Measurements from ENCODE around the gene LRRC8B.
"Not testable (repeated sequence)": the region's sequence is repeated elsewhere in the genome, so short reads cannot be mapped to it uniquely, and the experiment has no call there.

Gene LRRC8B

DNA sequence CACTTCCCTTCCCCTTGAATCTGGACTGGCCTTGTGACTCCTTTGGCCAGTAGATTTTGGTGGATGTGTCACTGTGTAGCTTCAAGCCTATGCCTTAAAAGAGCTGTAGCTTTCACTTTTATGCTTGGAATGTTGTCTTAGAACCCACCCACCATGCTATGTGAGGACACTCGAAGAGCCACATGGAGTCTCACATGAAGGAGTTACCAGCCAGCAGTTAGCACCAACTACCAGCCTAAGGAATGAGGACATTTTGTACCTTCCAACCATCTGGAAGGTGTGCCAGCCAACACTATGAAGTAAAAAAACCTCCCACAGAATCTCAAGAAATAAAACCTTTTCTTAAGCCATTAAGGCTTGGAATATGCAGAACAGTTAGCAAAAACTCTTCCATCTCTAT, 50.6 kb downstream of the LRRC8B start:
- no peak overlapping the region for H3K4me3 ChIP-seq (ENCODE audit: low read depth, low read length)
- no peak for DNase-seq (ENCODE audit: low read depth)

DNA sequence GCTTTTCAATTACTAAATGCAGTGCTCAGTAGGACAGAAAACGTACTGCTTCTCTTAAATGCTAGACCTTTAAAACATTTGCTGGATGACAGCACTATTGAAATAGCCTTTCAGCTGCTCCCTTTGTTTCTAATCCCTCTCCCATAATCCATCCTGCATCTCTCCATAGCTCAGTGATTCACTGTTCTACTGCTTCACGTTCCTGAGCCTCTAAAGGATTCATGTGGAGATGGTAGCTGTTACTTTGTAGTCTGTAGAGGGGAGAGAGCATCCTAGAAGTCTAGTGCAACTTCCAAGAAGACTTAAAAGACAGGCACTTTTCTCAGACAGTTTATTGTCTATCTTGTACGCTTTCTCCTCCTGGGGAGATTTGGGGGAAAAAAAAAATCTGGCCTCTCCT, 51.4 kb downstream of the LRRC8B start:
- H3K4me3 ChIP-seq (ENCODE audit: low read depth, low read length), result no peak overlapping the region

DNA sequence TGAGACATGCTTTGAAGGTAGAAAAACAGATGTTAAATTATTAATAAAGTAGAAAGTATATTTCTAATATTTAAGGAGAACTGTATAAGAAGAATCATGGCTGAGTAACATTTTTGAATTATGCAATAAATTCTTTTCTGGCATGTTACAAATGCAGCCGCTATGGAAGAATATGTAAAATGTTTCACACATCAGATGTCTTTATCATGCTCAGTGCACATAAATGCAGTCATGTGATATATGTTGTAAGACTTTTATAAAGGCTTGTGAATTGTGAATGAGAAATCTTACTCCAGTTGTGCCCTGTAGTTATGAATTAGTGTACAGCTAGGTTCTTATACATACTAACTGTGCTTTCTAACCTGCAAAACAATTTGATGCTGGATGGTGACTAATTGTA, 53.5 kb downstream of the LRRC8B start:
- DNase-seq (ENCODE audit: low read depth), result no peak
- no peak overlapping the region for H3K4me3 ChIP-seq (ENCODE audit: low read depth, low read length)

More for the DNA sequence above, 51.4 kb downstream of the LRRC8B start:
- DNase-seq (ENCODE audit: low read depth), result no peak

DNA sequence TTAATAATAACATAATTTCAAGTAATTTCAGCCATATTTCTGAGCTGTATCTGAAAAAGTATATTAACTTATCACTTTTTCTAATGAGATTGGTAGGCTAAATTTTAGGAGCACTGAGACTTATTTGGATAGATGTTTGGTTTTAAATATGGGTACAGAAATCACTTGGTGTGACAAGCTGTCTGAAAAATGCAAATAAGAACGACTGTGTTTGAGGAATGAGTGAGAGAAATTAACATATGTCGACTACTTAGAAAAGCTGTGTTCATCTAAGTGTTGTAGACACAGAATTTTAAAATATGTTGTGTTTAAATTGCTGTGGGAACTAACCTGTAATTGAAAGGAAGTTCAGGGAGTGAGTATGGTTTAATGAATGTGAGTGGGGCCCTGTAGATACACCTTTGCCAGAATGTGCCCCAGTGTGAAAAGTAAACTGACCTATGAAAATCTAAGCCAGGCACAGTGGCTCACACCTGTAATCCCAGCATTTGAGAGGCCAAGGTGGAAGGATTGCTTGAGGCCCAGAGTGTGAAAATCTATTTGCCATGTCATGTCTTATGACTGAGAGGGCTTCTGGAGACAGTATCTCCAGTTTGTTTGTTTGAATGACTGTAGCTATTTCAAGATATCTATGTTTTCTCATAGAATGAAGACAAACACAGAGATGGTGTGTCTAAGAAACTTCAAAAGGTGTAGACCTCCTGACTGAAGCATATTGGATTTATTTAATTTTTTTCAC, 54.5 kb downstream of the LRRC8B start:
- no peak for DNase-seq (ENCODE audit: low read depth)
- H3K4me3 ChIP-seq (ENCODE audit: low read depth, low read length), result no peak overlapping the region

DNA sequence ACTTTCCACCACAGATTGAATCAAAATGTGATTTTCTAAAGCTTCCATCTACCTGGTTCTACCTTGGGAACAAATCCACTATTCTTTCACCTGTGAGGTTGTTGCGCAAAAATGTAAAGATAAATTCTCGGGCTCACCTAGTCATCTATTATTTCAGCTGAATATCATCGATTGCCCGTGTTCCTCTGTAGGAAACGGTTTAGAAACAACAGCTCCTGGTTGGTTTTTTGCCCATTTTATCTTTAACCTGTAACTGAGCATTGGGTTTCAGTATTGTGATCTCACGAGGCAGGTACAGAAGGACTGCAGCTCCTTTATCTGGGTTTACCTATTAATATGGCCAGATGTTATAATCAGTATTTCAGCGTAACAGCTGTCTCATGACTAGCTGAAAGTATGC, 55.4 kb downstream of the LRRC8B start:
- no peak for DNase-seq (ENCODE audit: low read depth)
- H3K4me3 ChIP-seq (ENCODE audit: low read depth, low read length), result no peak overlapping the region

DNA sequence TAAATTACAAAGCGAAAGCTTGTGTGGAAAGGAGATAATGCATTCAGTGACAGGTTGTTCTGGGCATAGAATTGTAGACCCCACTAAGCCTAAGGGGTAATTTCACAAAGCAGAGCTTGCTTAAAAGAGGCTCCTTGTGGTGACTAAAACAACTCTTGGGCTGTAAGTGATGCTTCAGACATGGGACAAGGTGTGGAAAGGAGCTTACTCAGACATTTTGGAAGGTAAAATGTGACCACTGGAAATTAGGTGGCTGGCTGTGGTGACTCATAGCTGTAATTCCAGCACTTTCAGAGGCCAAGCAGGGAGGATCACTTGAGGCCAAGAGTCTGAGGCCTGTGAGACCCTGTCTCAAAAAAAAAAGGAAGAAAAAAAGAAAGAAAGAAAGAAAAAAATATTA, 57.2 kb downstream of the LRRC8B start:
- no peak overlapping the region for H3K4me3 ChIP-seq (ENCODE audit: low read depth, low read length)
- DNase-seq (ENCODE audit: low read depth), result no peak

DNA sequence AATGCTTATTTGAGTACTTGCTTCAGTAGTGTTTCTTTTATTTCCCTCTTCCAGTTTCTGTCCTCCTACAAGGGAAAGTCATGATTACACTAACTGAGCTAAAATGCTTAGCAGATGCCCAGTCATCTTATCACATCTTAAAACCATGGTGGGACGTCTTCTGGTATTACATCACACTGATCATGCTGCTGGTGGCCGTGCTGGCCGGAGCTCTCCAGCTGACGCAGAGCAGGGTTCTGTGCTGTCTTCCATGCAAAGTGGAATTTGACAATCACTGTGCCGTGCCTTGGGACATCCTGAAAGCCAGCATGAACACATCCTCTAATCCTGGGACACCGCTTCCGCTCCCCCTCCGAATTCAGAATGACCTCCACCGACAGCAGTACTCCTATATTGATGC, 57.9 kb downstream of the LRRC8B start:
- DNase-seq (ENCODE audit: low read depth), result no peak

DNA sequence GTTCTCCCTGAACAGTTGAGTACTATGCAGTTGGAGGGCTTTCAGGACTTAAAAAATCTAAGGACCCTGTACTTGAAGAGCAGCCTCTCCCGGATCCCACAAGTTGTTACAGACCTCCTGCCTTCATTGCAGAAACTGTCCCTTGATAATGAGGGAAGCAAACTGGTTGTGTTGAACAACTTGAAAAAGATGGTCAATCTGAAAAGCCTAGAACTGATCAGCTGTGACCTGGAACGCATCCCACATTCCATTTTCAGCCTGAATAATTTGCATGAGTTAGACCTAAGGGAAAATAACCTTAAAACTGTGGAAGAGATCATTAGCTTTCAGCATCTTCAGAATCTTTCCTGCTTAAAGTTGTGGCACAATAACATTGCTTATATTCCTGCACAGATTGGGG, 59.6 kb downstream of the LRRC8B start:
- H3K4me3 ChIP-seq (ENCODE audit: low read depth, low read length), result no peak overlapping the region
- no peak for DNase-seq (ENCODE audit: low read depth)

More for the DNA sequence above, 57.9 kb downstream of the LRRC8B start:
- H3K4me3 ChIP-seq (ENCODE audit: low read depth, low read length), result no peak overlapping the region

DNA sequence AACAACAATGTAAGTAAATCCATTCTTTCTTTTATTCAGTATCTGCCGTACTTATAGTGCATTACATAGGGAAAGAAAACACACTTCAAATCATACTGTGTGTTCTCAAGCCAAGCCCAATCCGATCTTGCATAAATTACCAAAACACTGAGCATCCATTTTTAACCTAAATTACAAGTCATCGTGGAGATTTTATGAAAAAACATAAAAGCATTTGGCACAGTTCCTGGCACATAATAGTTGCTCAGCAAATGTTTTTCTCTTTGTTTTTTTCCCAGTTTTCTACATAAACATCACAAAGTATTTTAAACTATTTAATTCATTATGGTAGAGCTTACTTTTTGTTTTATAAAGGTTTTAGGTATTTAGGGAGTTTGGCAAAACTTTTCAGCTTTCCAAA, 60.2 kb downstream of the LRRC8B start:
- H3K4me3 ChIP-seq (ENCODE audit: low read depth, low read length), result no peak overlapping the region
- no peak for DNase-seq (ENCODE audit: low read depth)

DNA sequence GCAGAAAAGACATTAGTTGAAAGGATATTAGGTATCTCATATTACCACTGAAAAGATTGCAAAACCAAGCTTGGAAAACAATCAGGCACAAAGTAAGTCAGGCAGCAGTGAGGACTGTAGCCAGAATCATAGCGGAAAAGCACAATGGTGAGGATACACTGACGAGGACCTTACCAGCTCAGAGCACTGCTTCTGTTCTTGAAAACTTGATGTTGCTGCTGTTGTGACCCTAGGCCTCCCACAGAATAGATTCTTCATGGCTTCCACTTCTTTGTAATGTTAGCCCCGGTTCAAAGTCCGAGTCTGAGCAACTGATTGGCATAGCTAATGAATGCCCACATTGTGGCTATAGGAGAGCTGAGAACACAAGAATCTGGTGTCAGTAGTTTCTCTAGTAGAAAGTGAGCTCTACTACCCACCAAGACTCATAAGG, 63.1 kb downstream of the LRRC8B start:
- DNase-seq (ENCODE audit: low read depth), result no peak
- no peak overlapping the region for H3K4me3 ChIP-seq (ENCODE audit: low read depth, low read length)

DNA sequence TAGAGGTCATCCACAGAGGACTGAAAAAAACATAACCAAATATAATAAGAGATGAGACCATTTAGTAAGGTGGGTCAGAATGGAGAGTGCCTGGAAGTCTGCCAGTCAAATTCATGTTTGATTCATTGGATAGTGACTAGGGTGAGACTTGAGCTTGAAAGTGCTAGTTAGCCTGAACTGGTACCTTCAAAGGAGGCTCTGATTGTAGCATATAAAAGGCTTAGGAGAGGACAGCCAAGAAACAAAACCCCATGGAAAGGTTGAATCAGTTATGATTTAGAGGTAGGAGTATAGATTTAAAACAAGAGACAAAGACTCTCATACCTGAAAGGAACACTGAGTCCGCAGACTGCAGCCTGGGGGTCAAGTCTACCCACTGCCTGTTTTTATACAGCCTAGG, 63.9 kb downstream of the LRRC8B start:
- H3K4me3 ChIP-seq (ENCODE audit: low read depth, low read length), result no peak overlapping the region

DNA sequence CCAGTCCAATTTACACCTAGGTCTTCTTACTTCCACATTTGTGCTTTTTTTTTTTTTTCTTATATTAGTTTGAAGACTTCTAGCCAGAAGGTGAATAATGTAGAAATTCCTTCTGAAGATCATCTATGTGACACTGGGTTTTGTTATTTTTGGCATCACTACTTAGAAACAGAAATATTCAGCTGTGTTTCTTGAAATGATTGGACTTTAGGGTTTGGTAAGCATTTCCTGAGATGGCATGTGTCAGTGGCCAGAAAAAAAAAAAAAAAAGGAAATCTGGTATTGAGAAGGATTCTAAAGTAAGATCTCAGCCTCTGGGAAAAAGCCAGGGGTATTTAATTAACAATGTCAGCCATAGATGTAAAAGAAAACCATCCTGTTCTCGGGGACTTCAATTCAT, 64.9 kb downstream of the LRRC8B start:
- H3K4me3 ChIP-seq (ENCODE audit: low read depth, low read length), result no peak overlapping the region
- peak; percentile 22 for DNase-seq (ENCODE audit: low read depth)

More for the DNA sequence above, 63.9 kb downstream of the LRRC8B start:
- DNase-seq (ENCODE audit: low read depth), result no peak

DNA sequence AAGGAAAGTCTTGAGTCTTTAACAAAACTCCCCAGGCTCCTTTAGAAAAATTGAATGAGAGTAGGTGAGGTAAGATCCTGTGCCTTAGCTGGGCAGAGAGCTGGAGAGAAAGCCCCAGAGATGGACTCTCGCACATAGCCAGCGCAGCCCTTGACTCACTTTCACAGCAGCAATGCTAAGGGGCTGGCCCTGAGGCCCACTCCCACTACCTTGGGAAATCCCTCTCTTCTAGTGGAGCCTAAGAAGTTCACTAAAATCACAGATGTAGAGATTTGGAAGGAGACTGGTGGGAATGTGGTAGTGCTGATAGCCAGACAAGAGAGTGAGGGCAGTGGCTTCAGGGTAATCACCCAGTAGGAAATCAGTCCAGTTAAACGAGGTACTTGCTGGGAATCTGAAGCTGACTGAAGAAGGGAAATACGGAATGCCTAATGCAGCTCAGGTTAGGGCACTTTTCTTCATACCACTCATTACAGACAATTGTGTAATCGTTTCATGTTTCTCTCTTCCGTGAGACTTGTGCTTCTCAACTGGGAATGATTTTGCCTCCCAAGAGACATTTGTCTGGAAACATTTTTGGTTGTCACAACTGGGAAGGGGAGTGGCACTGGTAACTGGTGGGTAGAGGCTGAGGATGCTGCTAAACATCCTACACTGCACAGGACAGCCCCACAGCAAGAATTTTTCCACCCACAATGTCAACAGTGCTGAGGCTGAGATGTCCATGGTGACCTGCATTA, 65.9 kb downstream of the LRRC8B start:
- H3K4me3 ChIP-seq (ENCODE audit: low read depth, low read length), result no peak overlapping the region
- no peak for DNase-seq (ENCODE audit: low read depth)

DNA sequence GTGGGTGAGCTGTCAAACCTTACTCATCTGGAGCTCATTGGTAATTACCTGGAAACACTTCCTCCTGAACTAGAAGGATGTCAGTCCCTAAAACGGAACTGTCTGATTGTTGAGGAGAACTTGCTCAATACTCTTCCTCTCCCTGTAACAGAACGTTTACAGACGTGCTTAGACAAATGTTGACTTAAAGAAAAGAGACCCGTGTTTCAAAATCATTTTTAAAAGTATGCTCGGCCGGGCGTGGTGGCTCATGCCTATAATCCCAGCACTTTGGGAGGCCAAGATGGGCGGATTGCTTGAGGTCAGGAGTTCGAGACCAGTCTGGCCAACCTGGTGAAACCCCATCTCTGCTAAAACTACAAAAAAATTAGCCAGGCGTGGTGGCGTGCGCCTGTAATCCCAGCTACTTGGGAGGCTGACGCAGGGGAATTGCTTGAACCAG, 68.3 kb downstream of the LRRC8B start:
- not testable (repeated sequence) for DNase-seq (ENCODE audit: low read depth); H3K4me3 ChIP-seq (ENCODE audit: low read depth, low read length)

DNA sequence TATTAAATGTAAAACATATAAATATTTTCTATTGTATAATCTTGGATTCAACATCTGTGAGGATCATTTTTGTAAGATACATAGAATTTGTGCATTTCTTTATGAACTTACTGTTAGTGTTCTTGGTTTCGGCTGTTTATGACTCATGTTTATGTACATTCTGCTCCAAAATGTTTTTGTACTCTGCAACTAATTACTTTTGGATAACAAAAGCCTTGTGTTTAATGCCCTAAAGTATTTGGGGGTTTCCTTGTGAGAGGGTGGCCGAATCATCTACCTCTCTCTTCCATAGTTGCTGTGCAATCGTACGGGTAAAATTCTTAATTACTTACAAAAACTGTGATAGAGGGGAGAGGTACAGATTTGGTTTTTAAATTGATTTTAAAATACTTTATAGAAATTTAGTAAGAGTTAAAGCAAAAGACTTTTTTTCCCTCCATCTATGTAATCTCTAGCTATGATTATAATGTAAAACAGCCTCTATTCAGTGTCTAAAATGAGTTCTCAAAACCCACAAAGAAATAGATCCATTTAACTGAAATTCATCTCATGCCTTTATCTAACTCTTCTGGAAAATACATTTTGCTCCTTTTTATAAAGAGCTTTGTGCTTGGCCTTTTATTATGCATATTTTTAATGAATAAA, 69.6 kb downstream of the LRRC8B start:
- no peak for DNase-seq (ENCODE audit: low read depth)
- H3K4me3 ChIP-seq (ENCODE audit: low read depth, low read length), result no peak overlapping the region

DNA sequence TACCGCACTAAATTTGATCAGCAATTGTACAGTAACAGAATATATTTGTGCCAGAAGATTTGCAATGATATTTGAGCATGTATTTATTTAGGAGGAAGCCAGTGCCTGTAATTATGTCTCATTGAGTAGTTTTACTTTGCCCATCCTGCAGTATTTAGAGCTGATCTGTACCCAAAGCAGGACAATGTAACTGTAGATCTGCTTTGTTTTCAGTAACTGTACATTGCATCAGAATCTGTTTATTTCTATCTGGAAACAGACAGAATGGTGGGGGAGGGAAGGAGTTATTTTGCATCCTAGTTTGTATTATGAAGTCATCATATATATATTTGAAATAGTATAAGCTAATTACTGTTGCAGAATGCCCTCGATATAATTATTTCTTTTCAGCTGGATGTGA, 72.1 kb downstream of the LRRC8B start:
- no peak for DNase-seq (ENCODE audit: low read depth)
- no peak overlapping the region for H3K4me3 ChIP-seq (ENCODE audit: low read depth, low read length)

DNA sequence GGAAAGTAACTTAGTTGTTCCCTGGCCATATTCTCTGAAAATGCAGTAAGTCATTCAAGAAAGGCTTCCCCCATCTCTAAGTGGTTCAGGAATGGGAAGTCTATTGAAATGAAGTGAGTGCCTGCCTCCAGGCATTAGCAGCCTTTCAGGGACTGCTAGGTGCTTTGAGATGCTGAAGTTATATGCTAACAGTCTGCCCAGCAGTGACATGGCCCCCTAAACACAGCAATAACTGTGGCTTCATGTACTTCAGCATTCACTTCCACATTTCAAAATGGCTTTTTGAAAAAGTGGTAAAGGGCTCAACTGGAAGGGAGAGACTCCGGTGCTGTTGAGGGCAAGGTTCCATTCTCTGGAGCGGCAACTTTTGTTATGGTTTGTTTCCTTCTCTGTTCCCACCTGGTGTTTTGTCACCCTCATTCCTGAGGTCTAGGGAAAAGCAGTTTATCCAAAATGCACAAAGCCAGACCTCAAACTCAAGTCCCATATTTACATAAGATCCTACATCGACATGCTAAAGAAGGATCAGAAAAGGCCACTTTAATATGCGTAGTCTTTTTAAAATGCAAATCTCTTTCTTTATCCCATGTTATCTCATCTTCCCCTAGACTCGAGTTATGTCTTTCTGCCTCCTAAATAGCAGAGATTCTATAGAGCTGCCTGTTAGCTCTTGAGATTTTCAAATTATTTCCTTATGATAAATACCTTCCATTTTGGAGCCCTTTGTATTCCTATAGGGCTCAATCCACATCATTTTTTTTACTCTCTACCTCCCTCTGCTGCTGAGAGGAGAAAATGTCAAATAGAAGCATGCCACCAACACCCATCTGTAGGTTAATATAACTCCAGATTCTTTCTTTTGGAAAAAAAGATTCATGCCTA, 74.1 kb downstream of the LRRC8B start:
- DNase-seq (ENCODE audit: low read depth), result no peak
- H3K4me3 ChIP-seq (ENCODE audit: low read depth, low read length), result no peak overlapping the region

DNA sequence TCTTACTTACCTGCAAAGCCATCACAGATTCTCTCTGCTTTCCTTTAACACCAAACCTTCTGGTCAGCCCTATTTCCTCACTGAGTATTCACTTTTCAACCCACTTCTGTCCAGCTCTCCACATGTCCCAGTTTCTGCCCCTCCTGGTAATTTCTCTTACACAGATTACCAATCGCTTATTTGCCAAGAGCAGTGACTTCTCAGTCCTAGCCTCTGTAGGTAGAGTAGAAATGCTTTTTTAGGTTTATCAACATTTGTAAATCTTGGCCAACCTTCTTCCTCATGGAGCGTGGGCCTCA, 74.7 kb downstream of the LRRC8B start:
- H3K4me3 ChIP-seq (ENCODE audit: low read depth, low read length), result no peak overlapping the region
- DNase-seq (ENCODE audit: low read depth), result no peak

DNA sequence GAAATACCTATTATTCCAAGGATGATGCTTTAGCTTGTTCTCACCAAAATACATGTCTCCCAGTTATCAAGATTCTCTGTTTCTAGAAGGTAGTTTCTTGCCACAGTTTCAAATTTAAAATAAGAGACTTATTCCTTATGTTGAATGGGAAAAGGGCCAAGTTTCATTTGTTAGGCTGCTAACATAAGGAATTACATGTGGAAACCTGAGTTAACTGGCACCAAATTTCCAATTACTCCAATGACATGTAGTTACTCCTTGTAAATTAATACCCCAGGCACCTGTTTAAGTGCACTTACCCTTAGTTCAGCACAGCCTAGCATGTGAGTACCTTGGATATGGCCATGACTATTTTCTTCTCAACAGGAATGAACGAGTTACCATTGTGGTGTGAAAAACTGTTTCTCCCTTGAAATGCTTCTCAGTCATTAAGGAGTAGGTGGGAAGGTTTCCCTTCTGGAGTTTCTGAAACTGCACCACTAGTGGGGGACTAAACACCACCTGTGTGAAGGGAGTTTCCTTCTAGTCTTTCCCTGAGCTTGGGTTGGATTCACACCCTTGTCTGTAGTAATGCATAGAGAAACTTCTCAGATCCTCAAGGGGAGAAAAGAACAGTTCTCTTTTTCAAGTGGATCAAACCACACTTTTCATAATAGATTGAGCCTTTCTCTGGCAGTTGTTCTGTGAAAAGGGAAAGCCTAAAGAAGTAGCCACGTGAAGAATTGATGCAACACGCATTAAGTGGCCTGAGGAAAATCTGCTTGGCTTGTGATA, 76.0 kb downstream of the LRRC8B start:
- no peak for DNase-seq (ENCODE audit: low read depth)
- H3K4me3 ChIP-seq (ENCODE audit: low read depth, low read length), result no peak overlapping the region
